ENCODE results near the gene MAPRE2.

GRCh38 chr18:35029103-35029502 lies 12.1 kb upstream of the MAPRE2 start:
- TF ChIP-seq, protein P1, sequence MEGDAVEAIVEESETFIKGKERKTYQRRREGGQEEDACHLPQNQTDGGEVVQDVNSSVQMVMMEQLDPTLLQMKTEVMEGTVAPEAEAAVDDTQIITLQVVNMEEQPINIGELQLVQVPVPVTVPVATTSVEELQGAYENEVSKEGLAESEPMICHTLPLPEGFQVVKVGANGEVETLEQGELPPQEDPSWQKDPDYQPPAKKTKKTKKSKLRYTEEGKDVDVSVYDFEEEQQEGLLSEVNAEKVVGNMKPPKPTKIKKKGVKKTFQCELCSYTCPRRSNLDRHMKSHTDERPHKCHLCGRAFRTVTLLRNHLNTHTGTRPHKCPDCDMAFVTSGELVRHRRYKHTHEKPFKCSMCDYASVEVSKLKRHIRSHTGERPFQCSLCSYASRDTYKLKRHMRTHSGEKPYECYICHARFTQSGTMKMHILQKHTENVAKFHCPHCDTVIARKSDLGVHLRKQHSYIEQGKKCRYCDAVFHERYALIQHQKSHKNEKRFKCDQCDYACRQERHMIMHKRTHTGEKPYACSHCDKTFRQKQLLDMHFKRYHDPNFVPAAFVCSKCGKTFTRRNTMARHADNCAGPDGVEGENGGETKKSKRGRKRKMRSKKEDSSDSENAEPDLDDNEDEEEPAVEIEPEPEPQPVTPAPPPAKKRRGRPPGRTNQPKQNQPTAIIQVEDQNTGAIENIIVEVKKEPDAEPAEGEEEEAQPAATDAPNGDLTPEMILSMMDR (IDR thresholded peaks at IDR 0.05) = no peak
- TF ChIP-seq POLR2A (IDR thresholded peaks at IDR 0.05; ENCODE audit: low read depth) (no peak), POLR2AphosphoS5 (IDR thresholded peaks at IDR 0.05) (peak in 1 of 2 donors; percentile 14)
